ENCODE data around the gene ARHGAP22.

Gene ARHGAP22

DNA sequence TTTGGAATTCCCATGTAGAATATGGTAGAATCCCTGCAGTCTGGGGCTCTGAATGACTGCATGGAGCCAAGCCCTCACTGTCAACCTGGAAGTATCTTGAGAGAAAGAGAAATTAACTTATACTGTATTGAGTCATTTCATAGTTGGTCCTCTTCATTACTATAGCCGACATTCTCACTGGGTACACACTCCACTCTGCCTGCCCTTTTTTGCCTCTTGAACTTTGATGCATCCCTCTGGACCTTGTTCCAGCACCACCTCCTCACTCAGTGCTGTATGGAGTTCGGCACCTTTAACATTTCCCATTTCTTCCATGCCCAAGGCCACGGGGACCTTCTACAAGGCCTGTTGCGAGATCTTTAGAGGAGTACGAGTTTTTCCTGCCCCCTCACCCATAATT, 4.6 kb upstream of the ARHGAP22 start:
- H3K36me3 ChIP-seq (ENCODE audit: low read depth), result no peaks in the 10 kb centered on the region
- no peak overlapping the region for H3K27ac ChIP-seq (ENCODE audit: poor library complexity, severe bottlenecking)
- H3K27me3 ChIP-seq (ENCODE audit: insufficient read depth, poor library complexity, severe bottlenecking), result no peaks in the 10 kb centered on the region
- ATAC-seq (ENCODE audit: low read depth) (no peak), DNase-seq (ENCODE audit: low spot score) (no peak)
- peaks cover 8% of the 10 kb centered on the region for H3K4me1 ChIP-seq (ENCODE audit: insufficient read depth, poor library complexity, severe bottlenecking)
- TF ChIP-seq, protein P1, sequence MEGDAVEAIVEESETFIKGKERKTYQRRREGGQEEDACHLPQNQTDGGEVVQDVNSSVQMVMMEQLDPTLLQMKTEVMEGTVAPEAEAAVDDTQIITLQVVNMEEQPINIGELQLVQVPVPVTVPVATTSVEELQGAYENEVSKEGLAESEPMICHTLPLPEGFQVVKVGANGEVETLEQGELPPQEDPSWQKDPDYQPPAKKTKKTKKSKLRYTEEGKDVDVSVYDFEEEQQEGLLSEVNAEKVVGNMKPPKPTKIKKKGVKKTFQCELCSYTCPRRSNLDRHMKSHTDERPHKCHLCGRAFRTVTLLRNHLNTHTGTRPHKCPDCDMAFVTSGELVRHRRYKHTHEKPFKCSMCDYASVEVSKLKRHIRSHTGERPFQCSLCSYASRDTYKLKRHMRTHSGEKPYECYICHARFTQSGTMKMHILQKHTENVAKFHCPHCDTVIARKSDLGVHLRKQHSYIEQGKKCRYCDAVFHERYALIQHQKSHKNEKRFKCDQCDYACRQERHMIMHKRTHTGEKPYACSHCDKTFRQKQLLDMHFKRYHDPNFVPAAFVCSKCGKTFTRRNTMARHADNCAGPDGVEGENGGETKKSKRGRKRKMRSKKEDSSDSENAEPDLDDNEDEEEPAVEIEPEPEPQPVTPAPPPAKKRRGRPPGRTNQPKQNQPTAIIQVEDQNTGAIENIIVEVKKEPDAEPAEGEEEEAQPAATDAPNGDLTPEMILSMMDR (IDR thresholded peaks at IDR 0.05; ENCODE audit: poor library complexity, severe bottlenecking), result no peak
- H3K4me3 ChIP-seq (ENCODE audit: severe bottlenecking), result no peak overlapping the region
- no peaks in the 10 kb centered on the region for H3K9me3 ChIP-seq (ENCODE audit: severe bottlenecking)

DNA sequence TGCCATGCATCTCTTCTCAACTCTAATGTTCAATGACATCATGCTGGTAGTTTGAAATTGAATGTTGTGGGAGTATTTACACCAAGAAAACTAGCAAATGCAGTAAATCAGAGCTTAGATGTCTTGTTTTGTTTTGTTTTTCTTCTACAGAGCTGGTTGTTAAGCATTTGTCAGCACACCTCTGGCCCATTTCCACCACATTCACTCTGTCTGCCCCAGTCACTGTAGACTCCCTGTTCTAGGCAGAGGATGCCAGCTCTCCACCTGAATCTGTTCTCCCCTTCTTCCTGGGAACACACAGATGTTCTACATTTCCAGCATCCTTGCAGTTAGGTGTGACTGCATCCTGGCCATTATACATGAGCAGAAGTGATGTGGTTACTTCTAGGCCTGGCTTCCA, 4.1 kb upstream of the ARHGAP22 start:
- H3K27me3 ChIP-seq (ENCODE audit: insufficient read depth, poor library complexity, severe bottlenecking), result no peaks in the 10 kb centered on the region
- no peak overlapping the region for H3K27ac ChIP-seq (ENCODE audit: poor library complexity, severe bottlenecking)
- peaks cover 8% of the 10 kb centered on the region for H3K4me1 ChIP-seq (ENCODE audit: insufficient read depth, poor library complexity, severe bottlenecking)
- H3K4me3 ChIP-seq (ENCODE audit: severe bottlenecking), result no peak overlapping the region
- no peak for ATAC-seq (ENCODE audit: low read depth)
- no peaks in the 10 kb centered on the region for H3K36me3 ChIP-seq (ENCODE audit: low read depth)
- no peak for DNase-seq (ENCODE audit: low spot score)
- no peaks in the 10 kb centered on the region for H3K9me3 ChIP-seq (ENCODE audit: severe bottlenecking)
- TF ChIP-seq, protein P1 (IDR thresholded peaks at IDR 0.05; ENCODE audit: poor library complexity, severe bottlenecking), result no peak

DNA sequence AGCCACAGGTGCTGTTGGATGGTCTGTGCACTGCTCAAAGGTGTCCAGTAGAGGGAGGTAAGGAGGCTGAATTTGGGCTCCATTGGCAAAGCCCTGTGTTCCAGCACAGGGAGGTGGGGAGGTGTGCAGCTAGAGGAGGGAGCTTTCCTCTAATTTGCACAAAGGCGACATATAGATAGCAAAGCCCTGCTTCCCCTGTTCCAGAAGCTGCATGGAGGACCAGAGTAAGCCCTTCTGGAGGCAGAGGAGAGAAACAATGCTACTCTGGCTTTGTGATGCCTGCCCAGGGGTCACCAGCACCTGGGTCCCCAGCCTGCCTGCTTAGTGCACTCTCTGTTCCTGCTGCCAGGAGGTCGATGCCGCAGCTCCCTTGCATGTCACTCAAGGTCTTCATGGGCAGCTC, 3.4 kb upstream of the ARHGAP22 start:
- H3K9me3 ChIP-seq (ENCODE audit: severe bottlenecking), result no peaks in the 10 kb centered on the region
- ATAC-seq (ENCODE audit: low read depth) (0 out of 3 replicates have a peak, but pooled peaks have one; percentile 21), DNase-seq (ENCODE audit: low spot score) (no peak)
- no peak overlapping the region for H3K4me3 ChIP-seq (ENCODE audit: severe bottlenecking)
- TF ChIP-seq, protein P1 (IDR thresholded peaks at IDR 0.05; ENCODE audit: poor library complexity, severe bottlenecking), result peak; percentile 52
- H3K4me1 ChIP-seq (ENCODE audit: insufficient read depth, poor library complexity, severe bottlenecking), result peaks cover 8% of the 10 kb centered on the region
- no peaks in the 10 kb centered on the region for H3K36me3 ChIP-seq (ENCODE audit: low read depth)
- no peaks in the 10 kb centered on the region for H3K27me3 ChIP-seq (ENCODE audit: insufficient read depth, poor library complexity, severe bottlenecking)
- no peak overlapping the region for H3K27ac ChIP-seq (ENCODE audit: poor library complexity, severe bottlenecking)

DNA sequence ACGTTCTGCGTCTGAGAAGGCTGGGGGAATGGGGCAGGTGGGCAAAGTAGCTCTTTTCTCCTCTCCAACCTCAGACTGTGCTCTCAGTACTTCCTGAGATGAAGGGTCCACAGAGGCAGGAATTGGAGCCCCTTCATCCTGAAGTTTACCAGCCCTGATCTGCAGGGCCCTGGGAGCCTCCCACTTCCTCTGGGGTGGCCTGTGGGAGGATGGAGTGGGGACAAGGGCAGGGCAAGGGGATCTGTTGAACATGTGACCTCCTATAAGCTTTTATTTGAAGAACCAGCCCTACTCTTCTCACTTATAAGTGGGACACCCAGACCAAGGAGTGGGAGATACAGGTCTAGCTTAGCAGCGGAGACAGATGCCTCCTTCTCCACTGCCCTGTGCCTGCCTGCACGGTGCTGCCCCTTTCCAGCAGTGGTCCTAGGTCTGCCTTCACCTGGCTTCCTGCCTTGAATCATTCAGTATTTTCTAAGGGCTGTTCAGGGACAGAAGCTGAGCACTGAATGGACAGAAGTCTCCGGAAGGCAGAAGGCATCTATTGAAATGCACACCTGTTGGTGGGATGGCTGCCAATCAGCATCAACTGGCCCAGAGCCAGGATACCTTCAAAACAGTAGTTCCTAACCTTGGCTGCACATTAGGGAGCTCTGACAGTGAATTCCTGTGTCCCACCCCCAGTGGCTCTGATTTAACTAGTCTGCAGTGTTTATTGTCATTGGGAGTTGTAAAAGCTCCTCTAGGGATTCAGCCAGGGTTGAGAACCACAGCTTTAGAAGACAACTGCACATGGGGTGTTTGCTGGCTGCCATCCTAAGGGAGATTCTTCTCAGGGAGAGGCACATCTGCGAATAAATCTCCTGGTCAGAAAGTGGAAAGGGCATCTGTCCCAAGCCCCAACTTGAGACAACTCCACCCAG, 2.7 kb upstream of the ARHGAP22 start:
- peaks cover 8% of the 10 kb centered on the region for H3K4me1 ChIP-seq (ENCODE audit: insufficient read depth, poor library complexity, severe bottlenecking)
- peak overlapping the region; percentile 16 for H3K27ac ChIP-seq (ENCODE audit: poor library complexity, severe bottlenecking)
- TF ChIP-seq, protein P1 (IDR thresholded peaks at IDR 0.05; ENCODE audit: poor library complexity, severe bottlenecking), result no peak
- H3K4me3 ChIP-seq (ENCODE audit: severe bottlenecking), result no peak overlapping the region
- no peaks in the 10 kb centered on the region for H3K27me3 ChIP-seq (ENCODE audit: insufficient read depth, poor library complexity, severe bottlenecking)
- no peaks in the 10 kb centered on the region for H3K9me3 ChIP-seq (ENCODE audit: severe bottlenecking)
- ATAC-seq (ENCODE audit: low read depth) (no peak), DNase-seq (ENCODE audit: low spot score) (no peak)
- H3K36me3 ChIP-seq (ENCODE audit: low read depth), result no peaks in the 10 kb centered on the region
